GM18858 (cell line): Measurements from ENCODE around the gene ZSCAN31.
"Not testable (repeated sequence)": the region's sequence is repeated elsewhere in the genome, so short reads cannot be mapped to it uniquely, and the experiment has no call there.

Experiments
- ATAC-seq: cut with Tn5 transposase; IDR thresholded peaks from one replicate; pipeline ENCODE4 v1.9.1; 2021; ENCODE audit not compliant: unreplicated experiment

The ZSCAN31 gene

GRCh38 chr6:28323813-28324424, 12.0 kb downstream of the ZSCAN31 start:
- no peak for ATAC-seq

- no peak for ATAC-seq
Observed at GRCh38 chr6:28322661-28323060, 13.3 kb downstream of the ZSCAN31 start.

- ATAC-seq: not testable (repeated sequence)
Observed at GRCh38 chr6:28317866-28318265, 18.1 kb downstream of the ZSCAN31 start.

DNA sequence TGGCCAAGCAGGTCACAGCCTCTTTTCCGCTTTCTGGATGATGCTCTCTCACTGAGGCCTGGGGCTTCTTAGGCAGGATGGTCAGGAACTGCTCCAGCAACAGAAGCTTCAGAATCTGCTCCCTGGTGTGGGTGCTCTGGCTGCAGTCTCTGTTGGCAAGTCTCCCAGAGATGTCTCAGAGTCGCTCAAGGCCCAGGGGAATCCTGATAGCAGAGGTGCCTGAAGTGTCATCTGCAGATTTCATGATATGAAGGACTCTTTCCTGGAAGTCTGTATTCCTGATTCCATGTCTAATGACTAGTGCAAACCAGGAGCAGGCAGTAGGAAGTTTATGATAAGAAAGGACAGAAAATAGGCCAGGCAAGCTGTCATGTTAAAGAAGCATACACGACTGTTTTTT, 20.3 kb downstream of the ZSCAN31 start:
- ATAC-seq: no peak

GRCh38 chr6:28312939-28313338, 23.0 kb downstream of the ZSCAN31 start:
- no peak for ATAC-seq

DNA sequence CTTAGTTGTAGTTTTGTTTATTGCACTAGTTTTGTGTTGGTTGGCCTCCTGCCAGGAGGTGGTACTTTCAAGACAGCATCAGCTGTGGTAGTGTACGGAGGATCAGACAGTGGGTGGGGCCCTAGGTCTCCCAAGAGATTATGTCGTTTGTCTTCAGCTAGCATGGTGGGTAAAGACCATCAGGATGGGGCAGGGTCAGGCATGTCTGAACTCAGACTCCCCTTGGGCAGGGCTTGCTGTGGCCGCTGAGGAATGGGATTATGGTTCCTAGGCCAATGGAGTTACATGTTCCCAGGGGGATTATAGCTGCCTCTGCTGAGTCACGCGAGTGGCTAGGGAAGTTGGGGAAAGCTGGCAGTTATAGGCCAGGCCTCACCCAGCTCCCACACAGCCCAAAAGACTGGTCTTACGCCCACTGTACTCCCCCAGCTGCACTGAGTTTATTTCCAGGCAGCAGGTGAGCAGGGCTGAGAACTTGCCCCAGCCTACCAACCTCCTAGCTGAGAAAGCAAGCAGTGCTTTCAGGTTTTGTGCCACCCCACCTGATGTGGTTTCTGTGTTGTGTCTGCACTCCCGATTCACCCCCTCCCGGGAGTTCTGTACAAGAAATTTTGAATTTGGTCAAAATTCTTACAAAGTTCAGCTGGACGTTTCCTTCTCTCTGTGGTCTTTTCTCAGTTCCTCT, 24.7 kb downstream of the ZSCAN31 start:
- ATAC-seq: no peak

- ATAC-seq: not testable (repeated sequence)
Observed at GRCh38 chr6:28306363-28306762, 29.6 kb downstream of the ZSCAN31 start.

DNA sequence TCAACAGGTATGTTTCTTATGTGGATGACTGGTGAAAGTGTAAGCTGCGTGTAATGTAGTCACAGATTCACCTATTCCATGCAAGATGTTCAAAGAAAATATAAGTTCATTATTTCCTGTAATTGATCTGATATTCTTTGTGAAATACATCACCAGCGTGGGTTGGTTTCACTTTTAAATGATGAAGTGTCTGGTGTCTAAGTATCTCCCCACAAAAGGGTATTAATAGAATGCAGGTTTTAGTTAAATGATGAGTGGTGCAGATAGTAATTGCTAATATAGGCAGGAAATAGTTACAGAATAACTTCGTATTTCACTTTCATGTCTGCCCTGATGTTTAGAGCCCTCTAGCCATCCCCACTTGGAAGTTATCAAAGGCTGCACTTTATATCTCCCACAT, 32.4 kb downstream of the ZSCAN31 start:
- peak; percentile 76 for ATAC-seq

GRCh38 chr6:28296520-28297060, 39.4 kb downstream of the ZSCAN31 start:
- no peak for ATAC-seq

GRCh38 chr6:28295326-28295725, 40.6 kb downstream of the ZSCAN31 start:
- ATAC-seq: no peak

DNA sequence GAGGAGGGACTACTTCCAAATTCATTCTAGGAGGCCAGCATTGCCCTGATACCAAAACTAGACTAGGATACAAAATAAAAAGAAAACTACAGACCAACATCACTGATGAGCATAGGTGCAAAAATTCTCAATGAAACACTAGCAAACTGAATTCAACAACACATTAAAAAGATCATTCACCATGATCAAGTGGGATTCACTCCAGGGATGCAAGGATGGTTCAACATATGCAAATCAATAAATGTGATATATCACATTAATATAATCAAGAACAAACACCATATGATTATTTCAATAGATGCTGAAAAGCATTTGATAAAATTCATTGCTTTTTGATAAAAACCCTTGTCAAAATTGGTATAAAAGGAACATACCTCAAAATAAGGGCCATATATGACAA, 44.4 kb downstream of the ZSCAN31 start:
- no peak for ATAC-seq

DNA sequence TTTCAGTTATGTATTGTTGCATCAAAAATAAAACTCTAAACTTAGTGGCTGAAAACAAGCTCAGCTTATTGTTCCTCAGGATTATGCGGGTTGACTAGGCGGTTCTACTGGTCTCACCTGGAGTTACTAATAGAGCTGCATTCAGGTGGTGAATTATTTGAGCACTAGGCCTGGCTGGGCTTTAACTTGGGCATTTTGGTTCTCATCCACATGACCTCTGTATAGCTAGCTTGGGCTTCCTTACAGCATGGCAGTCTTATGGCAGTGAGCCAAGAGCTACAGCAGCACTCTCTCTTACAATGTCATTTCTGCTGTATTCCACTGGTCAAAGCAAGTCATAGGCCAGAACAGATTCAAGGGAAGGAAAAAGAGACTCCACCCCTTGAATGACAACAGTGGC, 53.0 kb downstream of the ZSCAN31 start:
- ATAC-seq: no peak

DNA sequence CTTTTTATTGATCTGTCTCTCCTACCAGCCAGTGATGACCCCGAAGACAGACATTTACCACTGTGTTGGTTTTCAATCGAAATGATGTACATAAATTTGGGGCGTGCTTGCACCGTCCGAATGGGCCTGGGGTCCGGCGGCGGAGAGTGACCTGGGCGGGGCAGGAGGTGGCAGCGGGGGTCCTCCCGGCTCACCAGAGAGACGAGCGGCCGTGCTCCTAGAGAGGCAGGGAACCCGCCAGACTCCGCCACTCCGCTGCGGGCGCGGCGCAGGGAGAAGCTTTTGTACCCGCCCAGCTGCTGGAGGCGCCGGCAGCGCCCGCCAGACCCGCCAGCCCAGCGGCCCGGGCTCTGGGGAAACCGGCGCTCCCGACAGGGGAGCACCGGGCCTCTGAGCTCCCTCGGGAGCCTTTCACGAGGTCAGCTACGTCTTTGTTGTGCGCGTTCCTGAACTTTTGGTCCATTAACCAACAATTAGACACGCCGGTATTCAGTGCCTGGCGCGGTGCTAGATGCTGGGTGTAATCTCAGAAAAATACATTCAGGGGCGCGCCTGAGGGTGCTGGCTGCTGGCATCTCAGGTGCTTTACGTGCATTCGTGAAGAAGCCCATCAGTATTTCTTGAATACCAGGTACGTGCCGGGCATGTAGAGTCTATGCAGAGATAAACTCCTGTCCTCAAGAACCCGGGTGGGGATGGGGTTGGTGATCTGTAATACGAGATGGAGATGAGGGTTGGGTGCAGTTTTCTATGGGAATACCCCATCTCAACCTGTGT, 54.5 kb downstream of the ZSCAN31 start, which contains the start of gene PGBD1:
TSS of gene PGBD1 (plus strand) at position 285 of the 777 bp plus-strand sequence. CDS start 2,242 bp downstream, outside the sequence.
- peak; percentile 74 for ATAC-seq

- ATAC-seq: no peak
Observed at GRCh38 chr6:28280595-28281287, 55.2 kb downstream of the ZSCAN31 start.

GRCh38 chr6:28277746-28278145, 58.2 kb downstream of the ZSCAN31 start:
- no peak for ATAC-seq

- no peak for ATAC-seq
Observed at GRCh38 chr6:28274888-28275287, 61.1 kb downstream of the ZSCAN31 start.
